ENCODE results near the gene ANKRD42.

DNA sequence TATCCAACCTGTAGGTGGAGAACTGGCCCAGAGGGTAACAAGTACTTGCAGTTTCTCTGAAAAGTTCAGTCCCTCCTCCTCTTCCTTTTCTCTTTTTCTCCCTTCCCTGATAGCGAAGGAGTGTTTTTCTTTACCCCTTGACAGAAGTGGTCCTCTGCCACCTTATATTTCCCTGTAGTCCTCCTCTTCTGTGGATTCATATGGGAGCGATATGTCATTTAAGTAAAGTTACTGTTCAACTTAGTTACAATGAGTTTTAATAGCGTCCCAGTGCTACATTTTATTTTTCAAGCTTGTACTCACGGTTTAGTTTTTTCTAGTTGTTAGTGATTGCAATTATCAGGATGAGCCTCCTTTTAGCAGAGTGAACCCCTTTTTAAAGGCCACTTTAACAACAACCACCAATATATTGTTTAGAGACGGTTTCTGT lies 35.1 kb upstream of the ANKRD42 start:
- TF ChIP-seq GATA2 (IDR thresholded peaks at IDR 0.05; ENCODE audit: low read depth, low read length) (no peak), GATA3 (IDR thresholded peaks at IDR 0.05; ENCODE audit: low read depth, low read length) (no peak)

All from SH-SY5Y (cell line).